Dedifferentiated amniotic fluid mesenchymal stem cell (primary cell): ENCODE measurements around the gene TMEM179.

Experiments used
- DNase-seq: peaks from one replicate; pipeline ENCODE4 v3.0.0-alpha.2; 2016; ENCODE audit errors: extremely low spot score

Gene TMEM179

DNA sequence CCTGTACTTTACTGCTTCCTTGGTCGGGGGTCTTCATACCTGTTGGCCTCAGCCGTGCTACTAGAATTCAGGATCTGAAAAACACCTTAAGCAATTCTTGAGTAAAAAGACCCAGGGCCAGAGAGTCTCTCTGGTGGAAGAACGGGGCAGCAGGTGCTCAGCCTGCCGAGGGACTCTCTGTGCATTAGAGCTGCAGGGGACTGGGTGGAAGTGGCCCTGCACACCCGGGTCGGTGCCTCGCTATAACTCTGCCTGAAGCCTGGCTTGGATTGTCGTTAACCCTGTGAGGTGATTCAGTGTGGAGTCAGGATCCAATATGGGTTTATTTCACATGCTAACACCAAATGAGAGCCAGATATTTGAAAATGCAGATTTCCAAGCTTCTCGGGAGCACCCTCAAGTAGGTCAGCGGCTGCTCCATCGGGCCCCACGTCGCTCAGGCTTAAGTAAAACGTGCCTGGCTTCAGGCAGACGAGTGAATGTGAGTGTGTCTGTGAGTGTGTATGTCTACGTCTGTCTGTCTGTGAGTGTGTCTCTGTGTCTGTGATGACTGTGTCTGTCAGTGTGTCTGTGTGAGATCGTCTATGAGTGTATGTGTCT, 60.1 kb downstream of the TMEM179 start:
- DNase-seq, result no peak

DNA sequence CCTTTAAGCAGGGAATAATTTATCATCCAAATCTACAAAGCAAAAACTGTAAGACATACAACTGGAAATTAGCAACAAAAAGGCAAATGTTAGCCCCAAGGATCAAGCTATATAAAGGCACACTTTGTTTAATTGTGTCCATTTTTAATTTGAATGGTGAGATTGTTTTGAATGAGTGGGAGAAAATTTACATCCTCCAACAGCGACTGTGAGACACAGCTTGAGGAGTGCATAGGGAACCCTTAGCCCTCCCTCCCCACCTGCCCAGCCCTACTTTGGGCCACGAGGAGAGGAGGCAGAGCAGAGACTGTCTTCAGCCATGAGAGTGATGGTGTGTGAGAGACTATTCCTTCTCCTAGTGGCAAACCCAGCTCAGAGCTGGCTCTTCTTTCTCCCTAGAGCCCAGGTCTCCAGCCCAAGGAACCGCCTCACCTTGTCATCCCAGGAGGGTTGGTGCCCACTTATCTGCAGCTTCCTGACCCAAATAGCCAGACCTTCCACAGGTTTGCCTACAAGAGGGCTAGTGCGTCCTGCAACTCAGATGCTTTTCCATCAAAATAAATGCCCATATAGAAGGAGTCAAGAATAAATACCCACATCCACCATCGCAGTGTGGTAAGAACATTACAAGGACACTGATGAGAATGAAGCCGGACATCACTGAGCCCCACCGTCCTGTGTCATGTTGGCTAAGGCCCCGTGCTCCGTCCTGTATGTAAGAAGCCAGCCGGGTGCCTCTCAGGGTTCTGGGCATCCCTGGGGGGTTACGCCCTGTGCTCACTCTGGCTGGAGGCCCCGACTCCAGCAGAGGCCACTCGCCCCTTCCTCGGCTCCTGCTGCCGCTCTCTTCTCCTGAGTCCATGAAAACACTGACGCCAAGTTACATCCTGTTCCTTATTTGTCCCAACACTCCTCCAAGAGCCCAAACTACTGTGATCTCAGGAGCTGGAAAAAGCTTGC, 61.4 kb downstream of the TMEM179 start:
- no peak for DNase-seq

DNA sequence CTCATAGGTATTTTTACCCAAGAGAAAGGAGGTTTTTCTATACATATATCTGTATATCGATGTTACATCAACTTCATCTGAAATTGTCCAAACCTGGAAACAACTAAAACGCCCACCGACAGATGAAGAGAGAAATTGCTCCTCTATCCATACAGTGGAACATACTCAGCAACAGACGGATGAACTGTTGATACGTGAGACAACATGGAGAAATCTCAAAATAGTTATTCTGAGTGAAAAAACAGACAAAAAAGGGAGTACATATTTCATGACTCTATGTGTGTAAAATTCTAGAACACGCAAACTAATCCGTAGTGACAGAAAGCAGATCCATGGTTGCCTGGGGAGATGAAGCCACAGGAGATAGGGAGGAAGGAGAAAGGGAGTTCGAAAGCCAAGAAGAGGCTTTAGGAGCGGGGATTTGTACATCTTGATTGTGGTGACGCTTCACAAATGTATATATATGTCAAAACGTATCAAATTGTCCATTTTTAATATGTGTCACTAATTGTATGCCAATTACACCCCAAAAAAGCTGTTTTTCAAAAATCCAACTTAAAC, 62.6 kb downstream of the TMEM179 start:
- no peak for DNase-seq
